Psoas muscle (tissue), 8 donors: ENCODE measurements around the gene AGAP3. TPM values are rescaled to one million over a fixed set of nuclear protein-coding genes. Genes with fewer than 3 reads are reported as not detected.

Experiments used
- ATAC-seq, 4 donors: fragments of 200-7000 bp; cut with Tn5 transposase; one replicate each; pipeline ENCODE4 v1.9.1; 2020; ENCODE audit warnings: moderate library complexity in 3 of 4, mild to moderate bottlenecking in 2 of 4
- DNase-seq, 2 donors: peaks; one replicate each; pipeline ENCODE4 v3.0.0-alpha.2; 2020
- H3K27ac ChIP-seq: fragments of 200-600 bp; one replicate; pipeline ENCODE4 v1.8.0; 2022
- H3K27me3 ChIP-seq, 3 donors: fragments of 200-600 bp in 1 of 3; one replicate each; pipeline versions ENCODE4 v1.6.1 to v1.8.0; 2013 to 2022; ENCODE audit warnings: low read length in 2 of 3, mild to moderate bottlenecking in 2 of 3, moderate library complexity in 1 of 3; ENCODE audit not compliant: insufficient read depth in 3 of 3
- H3K36me3 ChIP-seq, 2 donors: fragments of 200-600 bp in 1 of 2; one replicate each; pipeline versions ENCODE4 v1.6.1 to v1.8.0; 2013 to 2022; ENCODE audit warnings: low read depth in 1 of 2, mild to moderate bottlenecking in 1 of 2, moderate library complexity in 1 of 2; ENCODE audit not compliant: insufficient read depth in 1 of 2
- H3K4me1 ChIP-seq: fragments of 200-600 bp; one replicate; pipeline ENCODE4 v1.8.0; 2022
- H3K4me3 ChIP-seq: fragments of 200-600 bp; one replicate; pipeline ENCODE4 v1.8.0; 2022; ENCODE audit warnings: mild to moderate bottlenecking
- H3K9me3 ChIP-seq: fragments of 200-600 bp; one replicate; pipeline ENCODE4 v1.8.0; 2022
- CTCF ChIP-seq: fragments of 200-600 bp; IDR thresholded peaks from one replicate; pipeline ENCODE4 v1.8.0; 2022; ENCODE audit warnings: antibody characterized with exemption
- WGBS, 3 donors: extraction: QIAGEN DNeasy Blood & Tissue Kit; methylation state at CpG; one replicate each; pipeline versions ENCODE4 v1.1.6 to v1.1.7; 2013; 5-methylcytosine and 5-hydroxymethylcytosine counted together
- intact Hi-C, 2 donors: fragments of 100-400 bp; cut with DNase I; formaldehyde crosslinking; loops; one replicate each; pipeline versions ENCODE4 v1.11.0 to v1.14.2; 2022
- polyA plus RNA-seq, 3 donors: library from polyadenylated mRNA; stranded (reverse); fragments of 200-250 nt; gene quantifications; one replicate each; pipeline ENCODE4 v1.2.3, GENCODE V29; 2013
- total RNA-seq, 4 donors: library from RNA; stranded (reverse); fragmentation: NEBNext Ultra II Directional in 2 of 4; extraction: Animal tissue kit (Norgen Biotek cat#: 25700) in 2 of 4; gene quantifications; one replicate each; pipeline versions ENCODE4 v1.2.1 to v1.2.4, GENCODE V29; 2021 to 2023
- donor health status: healthy with polysubstance abuse.
- donor health status: DM: no; HTN: no; CAD: no; lungs with moderate emphysema.
- donor health status: Bipolar disorder and iron deficiency.
- donor health status: healthy.
- donor health status: DM: yes; HTN: yes; CAD: no.
- donor health status: DM: no; HTN: no; CAD: no.
- donor health status: DM: no; HTN: no; CAD: no.
- donor health status: DM: yes; HTN: yes; CAD: no.

Gene AGAP3
- total and polyA plus RNA-seq, 7 donors = 38.4 to 75.3 (median 51.4) TPM

- Histone ChIP-seq H3K27ac (no peak overlapping the region), H3K9me3 (no peaks in the 10 kb centered on the region), H3K4me1 (no peaks in the 10 kb centered on the region), H3K36me3 (peaks cover 0 to 8% of the 10 kb centered on the region in 2 donors), H3K27me3 (no peaks in the 10 kb centered on the region), H3K4me3 (no peak overlapping the region)
- intact Hi-C loops = no loop called here
- ATAC-seq = no peak
- 75 to 90% (median 81%) methylated on average over 3 of the region's 3 CpGs for WGBS, 3 donors
- DNase-seq = no peak
- TF ChIP-seq CTCF = no peak
Observed at GRCh38 chr7:151102991-151103390, 16.7 kb downstream of the AGAP3 start.

GRCh38 chr7:151103973-151104372 lies 17.7 kb downstream of the AGAP3 start:
- intact Hi-C loops = no loop called here
- H3K9me3 ChIP-seq = no peaks in the 10 kb centered on the region
- 82 to 88% (median 88%) methylated on average over 12 of the region's 12 CpGs for WGBS, 3 donors
- peaks cover 0 to 8% of the 10 kb centered on the region in 2 donors for H3K36me3 ChIP-seq
- ATAC-seq (no peak), DNase-seq (no peak)
- H3K27ac ChIP-seq = no peak overlapping the region
- no peak overlapping the region for H3K4me3 ChIP-seq
- no peaks in the 10 kb centered on the region for H3K4me1 ChIP-seq
- H3K27me3 ChIP-seq = no peaks in the 10 kb centered on the region
- TF ChIP-seq CTCF = no peak

GRCh38 chr7:151104411-151105235 lies 18.3 kb downstream of the AGAP3 start:
- Histone ChIP-seq H3K4me3 (no peak overlapping the region), H3K36me3 (peaks cover 0 to 8% of the 10 kb centered on the region in 2 donors), H3K9me3 (no peaks in the 10 kb centered on the region), H3K4me1 (no peaks in the 10 kb centered on the region), H3K27ac (no peak overlapping the region), H3K27me3 (no peaks in the 10 kb centered on the region)
- TF ChIP-seq CTCF = no peak
- intact Hi-C loops = no loop called here
- no peak for DNase-seq
- WGBS, 3 donors = 77 to 82% (median 79%) methylated on average over 23 of the region's 23 CpGs
- ATAC-seq = no peak

GRCh38 chr7:151107882-151108281 lies 21.6 kb downstream of the AGAP3 start:
- no peak overlapping the region for H3K27ac ChIP-seq
- H3K36me3 ChIP-seq = peaks cover 0 to 8% of the 10 kb centered on the region in 2 donors
- ATAC-seq = no peak
- no peak overlapping the region for H3K4me3 ChIP-seq
- H3K27me3 ChIP-seq = no peaks in the 10 kb centered on the region
- no peaks in the 10 kb centered on the region for H3K9me3 ChIP-seq
- 61 to 76% (median 64%) methylated on average over 10 of the region's 10 CpGs for WGBS, 3 donors
- no peak for TF ChIP-seq CTCF
- intact Hi-C loops = no loop called here
- H3K4me1 ChIP-seq = no peaks in the 10 kb centered on the region
- DNase-seq = peak in 1 of 2 donors; percentile 12
